Right lobe of liver (tissue), 6 donors: ENCODE measurements around the gene PHF21B. TPM values are rescaled to one million over a fixed set of nuclear protein-coding genes. Genes with fewer than 3 reads are reported as not detected.
"Not testable (repeated sequence)": the region's sequence is repeated elsewhere in the genome, so short reads cannot be mapped to it uniquely, and the experiment has no call there.

Experiments
- ATAC-seq, 4 donors: fragments of 200-7000 bp; cut with Tn5 transposase; one replicate each; pipeline ENCODE4 v1.9.1; 2020; ENCODE audit warnings: mild to moderate bottlenecking in 4 of 4, moderate library complexity in 4 of 4
- DNase-seq, 3 donors: peaks; one replicate each; pipeline ENCODE4 v3.0.0-alpha.2; 2020
- H3K27ac ChIP-seq, 3 donors: fragments of 200-600 bp; one replicate each; pipeline ENCODE4 v1.8.0; 2022
- H3K27me3 ChIP-seq, 2 donors: fragments of 200-600 bp; one replicate each; pipeline ENCODE4 v1.8.0; 2022
- H3K36me3 ChIP-seq, 4 donors: fragments of 200-600 bp; sonication (generic) in 1 of 4; one replicate each; pipeline versions ENCODE4 v1.5.1 to v1.8.0; 2017 to 2022; ENCODE audit warnings: control low read depth in 1 of 4
- H3K4me1 ChIP-seq, 4 donors: fragments of 200-600 bp; sonication (generic) in 1 of 4; one replicate each; pipeline versions ENCODE4 v1.5.1 to v1.8.0; 2017 to 2022; ENCODE audit warnings: control low read depth in 1 of 4
- H3K4me3 ChIP-seq, 3 donors: fragments of 200-600 bp; one replicate each; pipeline ENCODE4 v1.8.0; 2022
- H3K9me3 ChIP-seq, 4 donors: fragments of 200-600 bp; sonication (generic) in 1 of 4; one replicate each; pipeline versions ENCODE4 v1.5.1 to v1.8.0; 2017 to 2022; ENCODE audit warnings: control low read depth in 1 of 4
- POLR2A ChIP-seq: fragments of 450-650 bp; IDR thresholded peaks from one replicate; pipeline ENCODE4 v1.6.1; 2017; ENCODE audit warnings: antibody characterized with exemption, mild to moderate bottlenecking
- WGBS: methylation state at CpG from one replicate; pipeline ENCODE4 v1.1.6; 2018; ENCODE audit warnings: low coverage, low lambda C conversion rate; ENCODE audit not compliant: insufficient coverage; ENCODE audit errors: missing lambda C conversion rate; 5-methylcytosine and 5-hydroxymethylcytosine counted together
- intact Hi-C, 2 donors: fragments of 100-400 bp; cut with DNase I; formaldehyde crosslinking; loops; one replicate each; pipeline versions ENCODE4 v1.11.2 to v1.14.1; 2022
- total RNA-seq, 6 experiments: library from RNA; depleted of rRNA in 2 of 6; stranded (reverse); fragments of >200 nt in 2 of 6; fragmentation: NEBNext Ultra II Directional in 3 of 6; extraction: Animal tissue kit (Norgen Biotek cat#: 25700) in 3 of 6; gene quantifications; one replicate each; pipeline versions ENCODE4 v1.1.0 to v1.2.4, GENCODE V29; 2016 to 2023
- TF ChIP-seq, protein P1 (sequence below), 4 donors: fragments of 200-600 bp in 3 of 4; fragments of 450-650 bp in 1 of 4; IDR thresholded peaks; one replicate each; pipeline versions ENCODE4 v1.5.1 to v1.8.0; 2016 to 2022; ENCODE audit warnings: antibody characterized with exemption in 4 of 4, mild to moderate bottlenecking in 2 of 4
- donor health status: DM: no; HTN: yes; CAD: no.
- donor health status: DM: no; HTN: no; CAD: no.
- donor health status: DM: no; HTN: no; CAD: no.
- donor health status: DM: no; HTN: yes; CAD: no.
- donor health status: DM: no; HTN: yes; CAD: no.

PHF21B gene
- total RNA-seq, 6 experiments from 2014 or later, result not detected

- intact Hi-C loops, result no loop called here
- TF ChIP-seq, protein P1, sequence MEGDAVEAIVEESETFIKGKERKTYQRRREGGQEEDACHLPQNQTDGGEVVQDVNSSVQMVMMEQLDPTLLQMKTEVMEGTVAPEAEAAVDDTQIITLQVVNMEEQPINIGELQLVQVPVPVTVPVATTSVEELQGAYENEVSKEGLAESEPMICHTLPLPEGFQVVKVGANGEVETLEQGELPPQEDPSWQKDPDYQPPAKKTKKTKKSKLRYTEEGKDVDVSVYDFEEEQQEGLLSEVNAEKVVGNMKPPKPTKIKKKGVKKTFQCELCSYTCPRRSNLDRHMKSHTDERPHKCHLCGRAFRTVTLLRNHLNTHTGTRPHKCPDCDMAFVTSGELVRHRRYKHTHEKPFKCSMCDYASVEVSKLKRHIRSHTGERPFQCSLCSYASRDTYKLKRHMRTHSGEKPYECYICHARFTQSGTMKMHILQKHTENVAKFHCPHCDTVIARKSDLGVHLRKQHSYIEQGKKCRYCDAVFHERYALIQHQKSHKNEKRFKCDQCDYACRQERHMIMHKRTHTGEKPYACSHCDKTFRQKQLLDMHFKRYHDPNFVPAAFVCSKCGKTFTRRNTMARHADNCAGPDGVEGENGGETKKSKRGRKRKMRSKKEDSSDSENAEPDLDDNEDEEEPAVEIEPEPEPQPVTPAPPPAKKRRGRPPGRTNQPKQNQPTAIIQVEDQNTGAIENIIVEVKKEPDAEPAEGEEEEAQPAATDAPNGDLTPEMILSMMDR (IDR thresholded peaks at IDR 0.05), result no peak
- TF ChIP-seq POLR2A, result no peak
Measured at GRCh38 chr22:44924098-44924497, 85.7 kb downstream of the PHF21B start.

GRCh38 chr22:44921766-44922165, 88.0 kb downstream of the PHF21B start:
- DNase-seq, result peak in 1 of 3 donors; percentile 15
- intact Hi-C loops, H3K36me3 ChIP-seq, H3K4me1 ChIP-seq, H3K4me3 ChIP-seq, H3K27ac ChIP-seq, H3K27me3 ChIP-seq, H3K9me3 ChIP-seq, ATAC-seq: not testable (repeated sequence)
- WGBS, result 88% methylated on average over 6 of the region's 11 CpGs

More at GRCh38 chr22:44924098-44924497, 85.7 kb downstream of the PHF21B start:
- ATAC-seq (no peak), DNase-seq (no peak)
- H3K27ac ChIP-seq, result no peak overlapping the region
- WGBS, result 31% methylated on average over 3 of the region's 5 CpGs
- H3K9me3 ChIP-seq, result no peaks in the 10 kb centered on the region
- no peaks in the 10 kb centered on the region for H3K27me3 ChIP-seq
- H3K36me3 ChIP-seq, result no peaks in the 10 kb centered on the region
- no peak overlapping the region for H3K4me3 ChIP-seq
- no peaks in the 10 kb centered on the region for H3K4me1 ChIP-seq

- H3K4me3 ChIP-seq, result no peak overlapping the region
- 64% methylated on average over 9 of the region's 14 CpGs for WGBS
- intact Hi-C loops, result no loop called here
- no peaks in the 10 kb centered on the region for H3K36me3 ChIP-seq
- H3K9me3 ChIP-seq, result no peaks in the 10 kb centered on the region
- TF ChIP-seq POLR2A, result no peak
- TF ChIP-seq, protein P1 (IDR thresholded peaks at IDR 0.05), result no peak
- peak in 2 of 3 donors; percentile 26 to 29 for DNase-seq
- no peaks in the 10 kb centered on the region for H3K27me3 ChIP-seq
- no peak for ATAC-seq
- H3K27ac ChIP-seq, result no peak overlapping the region
- H3K4me1 ChIP-seq, result no peaks in the 10 kb centered on the region
Measured at GRCh38 chr22:44920183-44920582, 89.6 kb downstream of the PHF21B start.

DNA sequence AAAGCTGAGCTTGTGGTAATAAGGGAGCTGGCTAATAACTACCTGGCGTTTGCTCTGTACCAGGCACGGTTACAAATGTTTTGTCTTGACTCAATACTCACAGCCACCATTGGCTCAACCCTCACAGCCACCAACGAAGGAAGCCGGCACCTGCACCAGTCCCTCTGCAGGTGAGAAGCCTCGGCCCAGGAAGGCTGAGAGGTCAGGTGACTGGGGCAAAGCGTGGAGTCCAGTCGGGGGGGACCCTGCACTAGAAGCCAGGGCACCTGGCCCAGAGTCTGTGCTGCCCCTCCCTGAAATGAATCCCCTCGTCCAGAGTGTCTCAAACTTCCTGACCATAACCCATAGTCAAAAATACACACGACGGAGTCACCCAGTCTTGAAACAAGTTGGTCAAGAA, 90.1 kb downstream of the PHF21B start:
- 30% methylated on average over 2 of the region's 10 CpGs for WGBS
- intact Hi-C loops, result no loop called here
- H3K9me3 ChIP-seq, result no peaks in the 10 kb centered on the region
- no peaks in the 10 kb centered on the region for H3K4me1 ChIP-seq
- no peaks in the 10 kb centered on the region for H3K27me3 ChIP-seq
- no peak for TF ChIP-seq POLR2A
- TF ChIP-seq, protein P1 (IDR thresholded peaks at IDR 0.05), result no peak
- no peak overlapping the region for H3K4me3 ChIP-seq
- ATAC-seq (no peak), DNase-seq (peak in 2 of 3 donors; percentile 23 to 36)
- H3K27ac ChIP-seq, result no peak overlapping the region
- H3K36me3 ChIP-seq, result no peaks in the 10 kb centered on the region

- Histone ChIP-seq H3K4me1 (no peaks in the 10 kb centered on the region), H3K4me3 (no peak overlapping the region), H3K27ac (no peak overlapping the region), H3K9me3 (no peaks in the 10 kb centered on the region), H3K27me3 (no peaks in the 10 kb centered on the region), H3K36me3 (no peaks in the 10 kb centered on the region)
- TF ChIP-seq, protein P1 (IDR thresholded peaks at IDR 0.05), result no peak
- no peak for TF ChIP-seq POLR2A
- ATAC-seq, result no peak
- intact Hi-C loops, result no loop called here
- peak in 2 of 3 donors; percentile 15 to 23 for DNase-seq
- 65% methylated on average over 7 of the region's 8 CpGs for WGBS
Measured at GRCh38 chr22:44918925-44919392, 90.8 kb downstream of the PHF21B start.
